ENCODE measurements around the gene JAZF1.

DNA sequence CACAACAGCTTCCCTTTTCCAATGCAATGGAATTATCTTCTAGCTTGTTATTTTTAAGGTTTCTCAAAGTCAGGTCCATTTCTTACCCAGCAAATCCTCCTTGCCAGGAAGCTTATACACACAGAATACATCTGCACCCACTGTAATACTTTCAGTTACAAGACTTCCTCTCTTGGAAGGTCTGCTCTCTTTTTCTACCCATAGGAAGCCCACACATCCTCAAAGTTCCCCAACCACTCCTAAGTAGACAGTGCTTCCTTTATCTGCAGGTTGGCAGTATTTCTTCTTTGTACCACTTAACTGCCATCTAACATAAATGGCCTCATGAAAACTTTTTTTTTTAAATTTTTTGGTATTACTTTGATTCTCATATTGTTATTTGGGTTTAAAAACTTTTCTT lies 285.0 kb downstream of the JAZF1 start:
- TF ChIP-seq, protein P1, sequence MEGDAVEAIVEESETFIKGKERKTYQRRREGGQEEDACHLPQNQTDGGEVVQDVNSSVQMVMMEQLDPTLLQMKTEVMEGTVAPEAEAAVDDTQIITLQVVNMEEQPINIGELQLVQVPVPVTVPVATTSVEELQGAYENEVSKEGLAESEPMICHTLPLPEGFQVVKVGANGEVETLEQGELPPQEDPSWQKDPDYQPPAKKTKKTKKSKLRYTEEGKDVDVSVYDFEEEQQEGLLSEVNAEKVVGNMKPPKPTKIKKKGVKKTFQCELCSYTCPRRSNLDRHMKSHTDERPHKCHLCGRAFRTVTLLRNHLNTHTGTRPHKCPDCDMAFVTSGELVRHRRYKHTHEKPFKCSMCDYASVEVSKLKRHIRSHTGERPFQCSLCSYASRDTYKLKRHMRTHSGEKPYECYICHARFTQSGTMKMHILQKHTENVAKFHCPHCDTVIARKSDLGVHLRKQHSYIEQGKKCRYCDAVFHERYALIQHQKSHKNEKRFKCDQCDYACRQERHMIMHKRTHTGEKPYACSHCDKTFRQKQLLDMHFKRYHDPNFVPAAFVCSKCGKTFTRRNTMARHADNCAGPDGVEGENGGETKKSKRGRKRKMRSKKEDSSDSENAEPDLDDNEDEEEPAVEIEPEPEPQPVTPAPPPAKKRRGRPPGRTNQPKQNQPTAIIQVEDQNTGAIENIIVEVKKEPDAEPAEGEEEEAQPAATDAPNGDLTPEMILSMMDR (IDR thresholded peaks at IDR 0.05) = no peak
- TF ChIP-seq POLR2A (IDR thresholded peaks at IDR 0.05) = no peak
